Heart left ventricle (tissue), 13 donors: Measurements from ENCODE around the gene N4BP2L2.

Experiments used
- CTCF ChIP-seq, 12 donors: fragments of 200-600 bp; sonication (generic) in 4 of 12; IDR thresholded peaks; one replicate each; pipeline versions ENCODE4 v1.5.0 to v1.8.0; 2018 to 2022; ENCODE audit warnings: antibody characterized with exemption in 12 of 12, mild to moderate bottlenecking in 5 of 12
- POLR2A ChIP-seq, 2 donors: fragments of 450-650 bp; IDR thresholded peaks; one replicate each; pipeline ENCODE4 v1.6.1; 2017; ENCODE audit warnings: antibody characterized with exemption in 2 of 2, mild to moderate bottlenecking in 2 of 2, moderate library complexity in 2 of 2
- donor health status: ischemic (EF 13 %, LVEDD 7.1; RV severe dilation, severe dysfunction).
- donor health status: DM: no; HTN: yes; CAD: no.
- donor health status: DM: no; HTN: no; CAD: no.
- donor health status: ischemic (EF 25% LVEDD 6.9; RV normal size, moderate dysfunction).
- donor health status: ischemic (EF 25% LVEDD 5.7; RV mildly dilated, moderate dysfunction).
- donor health status: ischemic (EF 35%, LVEDD 5.7; RV mildly dilated, moderate dysfunction).
- donor health status: nonischemic (EF 11% LVEDD 7.7; RV severe dilation, severe dysfunction).
- donor health status: DM: yes; HTN: yes; CAD: no.
- donor health status: PGD.
- donor health status: ischemic (EF 29% LVEDD 5.4; RV normal size, mild dysfunction).
- donor health status: nonischemic (EF 23%, LVEDD 6.1; RV moderate dilation, normal function).

GRCh38 chr13:32515246-32515645, 23.3 kb downstream of the N4BP2L2 start:
- TF ChIP-seq CTCF (IDR thresholded peaks at IDR 0.05) (no peak), POLR2A (IDR thresholded peaks at IDR 0.05) (no peak)
